OCI-LY7 (cell line): Measurements from ENCODE around the gene RPRD1B. TPM values are rescaled to one million over a fixed set of nuclear protein-coding genes. Genes with fewer than 3 reads are reported as not detected.

Experiments used
- BruUV-seq: library from RNA; stranded (reverse); fragments of 400-500 nt; replicated peaks from 2 replicates; lab custom pipeline; 2021; lab: Mats Ljungman, UMichigan
- CTCF ChIA-PET: fragments of 300-600 bp; sonication (Branson Sonifier 250); formaldehyde crosslinking; loops from one replicate; lab custom pipeline; 2022; ENCODE audit warnings: antibody characterized with exemption; ENCODE audit not compliant: unreplicated experiment; lab: Charles Lee
- POLR2A ChIA-PET: fragments of 300-600 bp; sonication (Branson Sonifier 250); formaldehyde crosslinking; loops from one replicate; lab custom pipeline; 2022; ENCODE audit warnings: antibody characterized with exemption; lab: Charles Lee
- DNase-seq: peaks from one replicate; pipeline ENCODE4 v3.0.0-alpha.2; 2015; ENCODE audit warnings: low spot score
- H2AFZ ChIP-seq: fragments of 200-600 bp; sonication (generic), shearing (Covaris generic); 2 replicates; pipeline ENCODE4 v1.6.1; 2014; ENCODE audit warnings: mild to moderate bottlenecking, antibody characterized with exemption, low read length, moderate library complexity
- H3K27ac ChIP-seq: fragments of 200-600 bp; sonication (generic); 2 replicates; pipeline ENCODE4 v1.5.1; 2014; ENCODE audit warnings: mixed run types, low read depth, mild to moderate bottlenecking, moderate library complexity, low read length, inconsistent platforms; ENCODE audit not compliant: poor library complexity, severe bottlenecking
- H3K36me3 ChIP-seq: fragments of 200-600 bp; sonication (generic); 2 replicates; pipeline ENCODE4 v1.6.1; 2014; ENCODE audit warnings: mild to moderate bottlenecking, antibody characterized with exemption, low read length, moderate library complexity, mixed read lengths; ENCODE audit not compliant: insufficient read depth
- H3K4me1 ChIP-seq: fragments of 200-600 bp; sonication (generic); 2 replicates; pipeline ENCODE4 v1.5.1; 2014; ENCODE audit warnings: mild to moderate bottlenecking, low read length; ENCODE audit not compliant: insufficient read depth, poor library complexity, severe bottlenecking
- H3K4me2 ChIP-seq: fragments of 200-600 bp; sonication (generic); 2 replicates; pipeline ENCODE4 v1.6.1; 2014; ENCODE audit warnings: mild to moderate bottlenecking, low read length
- H3K4me3 ChIP-seq: fragments of 200-600 bp; sonication (generic); 2 replicates; pipeline ENCODE4 v1.5.1; 2014; ENCODE audit warnings: mild to moderate bottlenecking, low read depth, low read length; ENCODE audit not compliant: poor library complexity, severe bottlenecking
- H3K79me2 ChIP-seq: fragments of 200-600 bp; sonication (generic); 2 replicates; pipeline ENCODE4 v1.6.1; 2016; ENCODE audit warnings: low read depth, mild to moderate bottlenecking, low read length, moderate library complexity, mixed read lengths; ENCODE audit not compliant: insufficient read depth
- H3K9me2 ChIP-seq: fragments of 200-600 bp; sonication (generic); 2 replicates; pipeline ENCODE4 v1.6.1; 2016; ENCODE audit warnings: mild to moderate bottlenecking, low read length, mixed read lengths; ENCODE audit not compliant: insufficient read depth
- H3K9me3 ChIP-seq: fragments of 200-600 bp; sonication (generic); 2 replicates; pipeline ENCODE4 v1.6.1; 2014; ENCODE audit warnings: mild to moderate bottlenecking, mixed run types, low read length, mixed read lengths
- H4K20me1 ChIP-seq: fragments of 200-600 bp; sonication (generic); 2 replicates; pipeline ENCODE4 v1.6.1; 2014; ENCODE audit warnings: mild to moderate bottlenecking, antibody characterized with exemption, low read length, moderate library complexity, mixed read lengths; ENCODE audit not compliant: insufficient read depth
- EZH2phosphoT487 ChIP-seq: fragments of 200-600 bp; sonication (generic); IDR thresholded peaks from 2 replicates; pipeline ENCODE4 v1.6.1; 2018; ENCODE audit warnings: low read depth, borderline replicate concordance, mild to moderate bottlenecking, mixed run types, antibody characterized with exemption, low read length, moderate library complexity, mixed read lengths
- intact Hi-C: fragments of 100-400 bp; cut with micrococcal nuclease; formaldehyde crosslinking; loops from one replicate; pipeline ENCODE4 v1.10.0; 2022; ENCODE audit not compliant: unreplicated experiment
- total RNA-seq, 2 experiments: library from RNA; depleted of rRNA in 1 of 2; stranded (reverse); fragments of >200 nt in 1 of 2; shearing (Covaris generic) in 1 of 2; gene quantifications; 2 replicates each; pipeline ENCODE4 v1.2.3, GENCODE V29; 2014 to 2022
- TF ChIP-seq, protein P1 (sequence below): fragments of 200-600 bp; sonication (generic); conservative IDR thresholded peaks from 2 replicates; pipeline ENCODE4 v1.5.1; 2014; ENCODE audit warnings: mild to moderate bottlenecking, antibody characterized with exemption, low read length, moderate library complexity, mixed read lengths

Gene RPRD1B
- total RNA-seq, 2 experiments from 2014 or later: 45.6 to 67.9 TPM

DNA sequence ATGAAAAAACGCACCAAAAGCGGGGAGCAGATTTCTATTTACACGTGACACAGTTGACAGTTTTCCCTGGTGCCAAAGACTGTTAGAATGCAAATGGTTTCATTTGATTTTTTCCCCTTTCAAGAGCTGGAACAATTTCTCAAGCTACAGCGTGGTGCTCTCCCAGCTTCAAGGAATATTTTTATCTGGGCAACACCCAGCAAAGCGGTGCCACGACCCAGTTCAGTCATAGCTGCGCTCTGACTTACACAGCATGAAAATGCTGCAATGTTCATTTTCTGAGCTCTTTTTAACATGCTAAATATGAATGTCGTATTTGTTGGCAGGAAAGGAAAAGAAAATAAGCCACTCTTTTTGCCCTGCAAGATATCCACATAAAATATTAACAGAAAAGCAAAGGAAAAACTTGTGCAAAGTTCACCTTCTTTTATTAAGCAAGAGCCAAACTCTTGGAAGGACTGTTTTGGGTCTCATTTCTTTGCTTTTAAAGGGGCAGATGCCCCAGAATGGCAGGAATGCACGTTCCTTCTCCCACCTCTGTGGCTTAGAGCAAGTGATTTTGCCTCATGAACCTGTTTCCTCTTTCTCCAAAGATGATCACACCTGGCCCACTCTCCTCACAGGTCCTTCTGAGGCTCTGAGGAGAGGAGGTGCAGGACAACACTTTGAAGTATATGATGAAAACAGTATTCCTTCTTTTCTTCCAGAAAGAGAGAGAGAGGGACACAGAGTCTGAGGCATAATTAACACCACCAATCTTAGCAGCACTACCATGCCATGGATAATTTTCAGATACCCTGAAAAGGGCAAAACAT lies 47.3 kb upstream of the RPRD1B start:
- TF ChIP-seq EZH2phosphoT487: no peak
- TF ChIP-seq, protein P1, sequence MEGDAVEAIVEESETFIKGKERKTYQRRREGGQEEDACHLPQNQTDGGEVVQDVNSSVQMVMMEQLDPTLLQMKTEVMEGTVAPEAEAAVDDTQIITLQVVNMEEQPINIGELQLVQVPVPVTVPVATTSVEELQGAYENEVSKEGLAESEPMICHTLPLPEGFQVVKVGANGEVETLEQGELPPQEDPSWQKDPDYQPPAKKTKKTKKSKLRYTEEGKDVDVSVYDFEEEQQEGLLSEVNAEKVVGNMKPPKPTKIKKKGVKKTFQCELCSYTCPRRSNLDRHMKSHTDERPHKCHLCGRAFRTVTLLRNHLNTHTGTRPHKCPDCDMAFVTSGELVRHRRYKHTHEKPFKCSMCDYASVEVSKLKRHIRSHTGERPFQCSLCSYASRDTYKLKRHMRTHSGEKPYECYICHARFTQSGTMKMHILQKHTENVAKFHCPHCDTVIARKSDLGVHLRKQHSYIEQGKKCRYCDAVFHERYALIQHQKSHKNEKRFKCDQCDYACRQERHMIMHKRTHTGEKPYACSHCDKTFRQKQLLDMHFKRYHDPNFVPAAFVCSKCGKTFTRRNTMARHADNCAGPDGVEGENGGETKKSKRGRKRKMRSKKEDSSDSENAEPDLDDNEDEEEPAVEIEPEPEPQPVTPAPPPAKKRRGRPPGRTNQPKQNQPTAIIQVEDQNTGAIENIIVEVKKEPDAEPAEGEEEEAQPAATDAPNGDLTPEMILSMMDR: no peak
- Histone ChIP-seq H4K20me1 (no peaks in the 10 kb centered on the region), H3K4me1 (peaks cover 18% of the 10 kb centered on the region), H2AFZ (no peak overlapping the region), H3K79me2 (no peaks in the 10 kb centered on the region), H3K4me2 (no peak overlapping the region), H3K4me3 (no peak overlapping the region), H3K36me3 (peaks cover 42% of the 10 kb centered on the region; the same call in 1 of the 2 replicates), H3K9me2 (no peaks in the 10 kb centered on the region), H3K27ac (no peak overlapping the region), H3K9me3 (no peaks in the 10 kb centered on the region)
- CTCF ChIA-PET: no interaction called here
- BruUV-seq: no TSS peak
- no peak for DNase-seq
- intact Hi-C loops: no loop called here
- POLR2A ChIA-PET: interaction anchor here (0.6 to 0.7 kb wide), 3 partner anchors 8 to 858 kb away, joined by 3 read pairs; no protein-coding TSS in a partner anchor

DNA sequence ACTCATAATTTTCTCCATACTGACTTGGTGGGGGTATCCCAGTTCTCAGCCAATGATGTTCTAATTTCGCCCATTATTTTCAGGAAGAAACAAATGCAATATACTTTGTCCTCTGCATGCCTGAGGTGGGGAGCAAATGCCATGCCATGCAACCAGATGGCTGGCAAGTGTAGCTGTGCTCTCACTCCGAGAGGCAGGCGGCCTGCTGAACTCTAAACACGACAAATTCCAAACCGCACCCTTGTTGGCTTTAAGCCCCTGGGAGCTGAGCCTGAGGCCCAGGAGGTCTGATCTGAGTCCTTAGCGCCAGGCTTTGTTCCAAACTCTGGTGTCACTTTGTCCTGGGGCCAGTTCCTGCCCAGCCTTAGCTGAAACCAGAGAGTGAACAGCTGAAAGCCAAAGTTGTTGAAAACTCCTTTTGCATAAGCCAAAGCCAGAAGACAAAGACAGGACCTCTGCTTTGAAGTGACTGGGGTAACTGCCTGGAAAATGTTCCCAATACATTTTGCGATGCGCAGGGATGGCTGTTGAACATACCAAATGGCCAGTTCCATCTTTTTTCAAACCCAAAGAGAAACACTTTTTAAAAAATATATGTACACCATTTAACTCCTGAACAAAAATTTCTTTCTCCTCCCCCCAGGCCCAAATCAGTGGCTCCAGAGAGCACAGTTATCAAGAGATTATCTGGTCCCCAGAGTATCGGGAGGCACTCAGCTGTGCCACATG lies 46.5 kb upstream of the RPRD1B start:
- CTCF ChIA-PET: no interaction called here
- H2AFZ ChIP-seq: no peak overlapping the region
- no peaks in the 10 kb centered on the region for H3K79me2 ChIP-seq
- no peaks in the 10 kb centered on the region for H3K9me3 ChIP-seq
- BruUV-seq: no TSS peak
- no peak overlapping the region for H3K4me2 ChIP-seq
- TF ChIP-seq EZH2phosphoT487: no peak
- TF ChIP-seq, protein P1: no peak
- H3K27ac ChIP-seq: no peak overlapping the region
- POLR2A ChIA-PET: interaction anchor here (0.6 kb wide), 1 partner anchor 9 kb away, joined by 3 read pairs; no protein-coding TSS in a partner anchor
- H4K20me1 ChIP-seq: no peaks in the 10 kb centered on the region
- peaks cover 19% of the 10 kb centered on the region for H3K4me1 ChIP-seq
- no peak overlapping the region for H3K4me3 ChIP-seq
- DNase-seq: no peak
- no peaks in the 10 kb centered on the region for H3K9me2 ChIP-seq
- intact Hi-C loops: no loop called here
- H3K36me3 ChIP-seq: peaks cover 49% of the 10 kb centered on the region; the same call in 1 of the 2 replicates
